CD14-positive monocyte (primary cell): ENCODE data around the gene THRAP3. TPM values are rescaled to one million over a fixed set of nuclear protein-coding genes. Genes with fewer than 3 reads are reported as not detected.

Source experiments
- DNase-seq, 3 donors: peaks; one replicate each; pipeline ENCODE4 v3.0.0-alpha.2; 2011 to 2022
- H2AFZ ChIP-seq: 2 replicates; pipeline ENCODE4 v1.6.0; 2012; ENCODE audit warnings: mild to moderate bottlenecking, low read depth, low read length, inconsistent platforms; ENCODE audit not compliant: insufficient read depth, poor library complexity, severe bottlenecking
- H3K27ac ChIP-seq, 2 donors: 1 replicate in 1 of 2; 2 replicates in 1 of 2; pipeline ENCODE4 v1.5.1; 2012 to 2013; ENCODE audit warnings: low read length in 2 of 2, control low read depth in 1 of 2, inconsistent platforms in 1 of 2, low read depth in 1 of 2, mild to moderate bottlenecking in 1 of 2
- H3K27me3 ChIP-seq, 2 donors: one replicate each; pipeline versions ENCODE4 v1.6.0 to v1.6.1; 2011 to 2013; ENCODE audit warnings: low read length in 2 of 2; ENCODE audit not compliant: control insufficient read depth in 2 of 2, insufficient read depth in 2 of 2
- H3K36me3 ChIP-seq, 2 donors: replicated peaks in 1 of 2; 1 replicate in 1 of 2; 2 replicates in 1 of 2; pipeline versions ENCODE4 v1.5.1 to v1.6.1; 2012 to 2013; ENCODE audit warnings: low read length in 2 of 2, control low read depth in 1 of 2, inconsistent platforms in 1 of 2, mild to moderate bottlenecking in 1 of 2; ENCODE audit not compliant: insufficient read depth in 2 of 2, control insufficient read depth in 1 of 2
- H3K4me1 ChIP-seq, 2 donors: 1 replicate in 1 of 2; 2 replicates in 1 of 2; pipeline versions ENCODE4 v1.5.1 to v1.6.1; 2012 to 2013; ENCODE audit warnings: low read length in 2 of 2, control low read depth in 1 of 2, inconsistent platforms in 1 of 2, mild to moderate bottlenecking in 1 of 2, moderate library complexity in 1 of 2; ENCODE audit not compliant: insufficient read depth in 2 of 2, control insufficient read depth in 1 of 2
- H3K4me2 ChIP-seq: replicated peaks from 2 replicates; pipeline ENCODE3; 2012; ENCODE audit warnings: low read length, moderate library complexity, mild to moderate bottlenecking; ENCODE audit not compliant: poor library complexity, severe bottlenecking; ENCODE audit errors: extremely low read depth
- H3K4me3 ChIP-seq, 3 experiments: fragments of 200-600 bp in 1 of 3; sonication (generic) in 1 of 3; replicated peaks in 1 of 3; 1 replicate in 2 of 3; 2 replicates in 1 of 3; pipeline ENCODE4 v1.5.1; 2011 to 2013; ENCODE audit warnings: low read length in 3 of 3, mild to moderate bottlenecking in 3 of 3, control low read depth in 2 of 3, low read depth in 2 of 3, inconsistent platforms in 1 of 3, moderate library complexity in 1 of 3
- H3K79me2 ChIP-seq: 2 replicates; pipeline ENCODE4 v1.6.0; 2012; ENCODE audit warnings: mild to moderate bottlenecking, control low read depth, inconsistent platforms, low read length, moderate library complexity; ENCODE audit not compliant: insufficient read depth
- H3K9ac ChIP-seq: 2 replicates; pipeline ENCODE4 v1.6.0; 2017; ENCODE audit warnings: low read length, mild to moderate bottlenecking; ENCODE audit not compliant: insufficient read depth, poor library complexity, severe bottlenecking
- H3K9me3 ChIP-seq, 2 donors: replicated peaks in 1 of 2; 1 replicate in 1 of 2; 2 replicates in 1 of 2; pipeline versions ENCODE4 v1.5.1 to v1.6.1; 2012 to 2013; ENCODE audit warnings: low read length in 2 of 2, control low read depth in 1 of 2; ENCODE audit not compliant: control insufficient read depth in 1 of 2, insufficient read depth in 1 of 2
- H4K20me1 ChIP-seq: 2 replicates; pipeline ENCODE4 v1.6.0; 2012; ENCODE audit warnings: mild to moderate bottlenecking, low read length, control low read depth, moderate library complexity; ENCODE audit not compliant: insufficient read depth
- H3K27ac Mint-ChIP-seq, 7 donors: one replicate each; pipeline ENCODE4 v1.8.0; 2020; ENCODE audit warnings: mild to moderate bottlenecking in 7 of 7, mixed read lengths in 7 of 7, moderate library complexity in 6 of 7, inconsistent platforms in 2 of 7
- H3K27me3 Mint-ChIP-seq, 3 donors: one replicate each; pipeline ENCODE4 v1.8.0; 2021 to 2022; ENCODE audit warnings: low read depth in 3 of 3, mild to moderate bottlenecking in 3 of 3, mixed read lengths in 3 of 3, moderate library complexity in 3 of 3, inconsistent platforms in 1 of 3
- H3K36me3 Mint-ChIP-seq, 2 donors: one replicate each; pipeline ENCODE4 v1.8.0; 2020; ENCODE audit warnings: mixed read lengths in 2 of 2, inconsistent platforms in 1 of 2, mild to moderate bottlenecking in 1 of 2
- H3K4me1 Mint-ChIP-seq: one replicate; pipeline ENCODE4 v1.8.0; 2020; ENCODE audit warnings: mild to moderate bottlenecking, mixed read lengths
- H3K4me3 Mint-ChIP-seq, 2 donors: one replicate each; pipeline ENCODE4 v1.8.0; 2020; ENCODE audit warnings: mild to moderate bottlenecking in 2 of 2, mixed read lengths in 2 of 2, moderate library complexity in 1 of 2
- H3K9me3 Mint-ChIP-seq, 7 donors: one replicate each; pipeline ENCODE4 v1.8.0; 2020 to 2022; ENCODE audit warnings: mixed read lengths in 7 of 7, mild to moderate bottlenecking in 6 of 7, moderate library complexity in 6 of 7, inconsistent platforms in 2 of 7
- WGBS: methylation state at CpG from one replicate; pipeline ENCODE4 v1.1.5; 2013; ENCODE audit warnings: missing lambda C conversion rate; ENCODE audit not compliant: insufficient coverage; 5-methylcytosine and 5-hydroxymethylcytosine counted together
- intact Hi-C, 2 donors: fragments of 100-400 bp; cut with micrococcal nuclease; formaldehyde crosslinking; loops; one replicate each; pipeline versions ENCODE4 v1.15.0 to v1.15.1; 2023
- polyA plus RNA-seq, 3 donors: library from polyadenylated mRNA; depleted of rRNA in 1 of 3; unstranded in 2 of 3; stranded (reverse) in 1 of 3; fragments of 300-500 nt in 2 of 3; fragments of >200 nt in 1 of 3; fragmentation: Illumina TruSeq in 2 of 3; gene quantifications; 1 replicate in 2 of 3; 2 replicates in 1 of 3; pipeline ENCODE4 v1.2.3, GENCODE V29; 2012 to 2021
- TF ChIP-seq, protein P1 (sequence below): fragments of 200-600 bp; IDR thresholded peaks from one replicate; pipeline ENCODE4 v1.8.0; 2022; ENCODE audit warnings: antibody characterized with exemption, mild to moderate bottlenecking

Gene THRAP3
- polyA plus RNA-seq, 3 donors = 30.1 to 63.4 (median 35.7) TPM

DNA sequence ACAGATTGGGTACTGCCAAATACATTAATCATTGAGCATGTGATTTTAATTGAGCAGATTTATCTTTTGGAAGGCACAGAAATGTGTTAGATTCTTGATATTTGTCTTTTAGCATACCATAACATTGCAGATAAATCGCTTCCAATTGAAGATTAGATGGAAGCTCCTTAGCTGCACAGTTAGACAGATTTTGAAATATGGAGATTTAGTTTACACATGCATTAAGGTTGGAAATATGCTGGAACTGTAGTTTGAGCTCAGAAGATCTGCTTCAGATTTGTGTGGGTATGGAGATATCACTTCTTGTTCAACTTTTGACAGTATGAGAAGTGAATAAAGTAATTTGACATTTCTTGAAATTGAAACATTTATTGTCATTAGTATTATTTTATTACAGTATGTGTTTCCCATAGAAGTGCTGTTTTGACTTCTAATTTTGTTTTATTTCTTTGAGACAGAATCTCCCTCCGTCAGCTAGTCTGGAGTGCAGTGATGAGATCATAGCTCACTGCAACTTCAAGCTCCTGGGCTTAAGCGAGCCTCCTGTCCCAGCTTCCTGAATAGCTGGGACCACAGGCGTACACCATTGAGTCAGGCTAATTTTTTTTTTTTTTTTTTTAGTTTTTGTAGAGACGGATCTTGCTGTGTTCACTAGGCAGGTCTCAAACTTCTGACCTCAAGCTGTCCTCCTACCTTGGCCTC is 29.1 kb downstream of the THRAP3 start:
- H3K27me3 ChIP-seq = no peaks in the 10 kb centered on the region
- TF ChIP-seq, protein P1, sequence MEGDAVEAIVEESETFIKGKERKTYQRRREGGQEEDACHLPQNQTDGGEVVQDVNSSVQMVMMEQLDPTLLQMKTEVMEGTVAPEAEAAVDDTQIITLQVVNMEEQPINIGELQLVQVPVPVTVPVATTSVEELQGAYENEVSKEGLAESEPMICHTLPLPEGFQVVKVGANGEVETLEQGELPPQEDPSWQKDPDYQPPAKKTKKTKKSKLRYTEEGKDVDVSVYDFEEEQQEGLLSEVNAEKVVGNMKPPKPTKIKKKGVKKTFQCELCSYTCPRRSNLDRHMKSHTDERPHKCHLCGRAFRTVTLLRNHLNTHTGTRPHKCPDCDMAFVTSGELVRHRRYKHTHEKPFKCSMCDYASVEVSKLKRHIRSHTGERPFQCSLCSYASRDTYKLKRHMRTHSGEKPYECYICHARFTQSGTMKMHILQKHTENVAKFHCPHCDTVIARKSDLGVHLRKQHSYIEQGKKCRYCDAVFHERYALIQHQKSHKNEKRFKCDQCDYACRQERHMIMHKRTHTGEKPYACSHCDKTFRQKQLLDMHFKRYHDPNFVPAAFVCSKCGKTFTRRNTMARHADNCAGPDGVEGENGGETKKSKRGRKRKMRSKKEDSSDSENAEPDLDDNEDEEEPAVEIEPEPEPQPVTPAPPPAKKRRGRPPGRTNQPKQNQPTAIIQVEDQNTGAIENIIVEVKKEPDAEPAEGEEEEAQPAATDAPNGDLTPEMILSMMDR = no peak
- no peak overlapping the region for H3K27ac ChIP-seq
- H3K9ac ChIP-seq = no peak overlapping the region
- Mint-ChIP-seq H3K27me3 (no peaks in the 10 kb centered on the region), H3K4me1 (peaks cover 17% of the 10 kb centered on the region), H3K4me3 (no peak overlapping the region), H3K9me3 (no peaks in the 10 kb centered on the region), H3K27ac (peak overlapping the region in 1 of 7 donors; percentile 57), H3K36me3 (peaks cover 20 to 30% of the 10 kb centered on the region in 2 donors)
- H3K4me2 ChIP-seq = no peak overlapping the region
- H3K79me2 ChIP-seq = peaks cover 99% of the 10 kb centered on the region
- no peak overlapping the region for H2AFZ ChIP-seq
- H3K9me3 ChIP-seq = no peaks in the 10 kb centered on the region
- no peak for DNase-seq
- WGBS = 90% methylated on average over 1 of the region's 5 CpGs
- H4K20me1 ChIP-seq = peaks cover 97% of the 10 kb centered on the region
- peaks cover 12 to 13% of the 10 kb centered on the region in 2 donors for H3K4me1 ChIP-seq
- intact Hi-C loops = no loop called here
- H3K4me3 ChIP-seq = no peak overlapping the region
- H3K36me3 ChIP-seq = peaks cover 13 to 37% of the 10 kb centered on the region in 2 donors

DNA sequence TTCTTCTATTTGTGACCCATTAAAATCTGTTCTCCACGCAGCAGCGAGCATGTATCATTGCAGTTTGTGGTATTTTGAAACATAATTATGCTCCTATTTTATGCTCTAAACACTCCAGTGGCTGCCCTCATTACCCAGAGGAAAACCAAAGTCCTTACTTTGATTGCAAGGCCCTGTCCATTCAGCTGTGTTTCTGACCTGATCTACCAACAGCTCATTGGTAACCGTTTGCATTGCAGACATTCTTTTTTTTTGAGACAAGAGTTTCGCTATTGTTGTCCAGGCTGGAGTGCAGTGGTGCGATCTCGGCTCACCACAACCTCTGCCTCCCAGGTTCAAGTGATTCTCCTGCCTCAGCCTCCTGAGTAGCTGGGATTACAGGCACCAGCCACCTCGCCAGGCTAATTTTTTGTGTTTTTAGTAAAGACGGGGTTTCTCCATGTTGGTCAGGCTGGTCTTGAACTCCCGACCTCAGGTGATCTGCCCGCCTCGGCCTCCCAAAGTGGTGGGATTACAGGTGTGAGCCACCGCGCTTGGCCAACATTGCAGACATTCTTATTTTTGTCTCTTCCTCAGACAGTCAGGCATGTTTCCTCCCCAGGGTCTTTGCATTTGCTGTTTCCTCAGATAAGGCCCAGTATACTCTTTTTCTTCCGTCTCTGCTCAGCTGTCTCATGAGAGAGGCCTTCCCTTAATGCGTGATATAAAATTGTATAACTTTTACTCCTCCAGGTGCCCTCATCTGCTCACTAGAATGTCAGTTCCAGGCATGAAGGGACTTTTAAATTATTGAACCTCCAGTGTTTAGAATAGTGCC is 32.5 kb downstream of the THRAP3 start:
- H3K27ac Mint-ChIP-seq = peak overlapping the region in 3 of 7 donors; percentile 38 to 65 (median 47)
- no peaks in the 10 kb centered on the region for H3K9me3 ChIP-seq
- peaks cover 96% of the 10 kb centered on the region for H3K79me2 ChIP-seq
- peaks cover 2% of the 10 kb centered on the region for H3K4me1 Mint-ChIP-seq
- 93% methylated on average over 5 of the region's 15 CpGs for WGBS
- peaks cover 42 to 57% of the 10 kb centered on the region in 2 donors for H3K36me3 Mint-ChIP-seq
- no peak overlapping the region for H2AFZ ChIP-seq
- H3K9ac ChIP-seq = no peak overlapping the region
- DNase-seq = no peak
- peaks cover 39 to 71% of the 10 kb centered on the region in 2 donors for H3K36me3 ChIP-seq
- H3K9me3 Mint-ChIP-seq = peaks cover 0 to 2% (median 0%) of the 10 kb centered on the region in 7 donors
- no peaks in the 10 kb centered on the region for H3K4me1 ChIP-seq
- no peak overlapping the region for H3K4me3 ChIP-seq
- H3K27me3 ChIP-seq = no peaks in the 10 kb centered on the region
- peaks cover 94% of the 10 kb centered on the region for H4K20me1 ChIP-seq
- H3K4me3 Mint-ChIP-seq = no peak overlapping the region
- H3K27me3 Mint-ChIP-seq = no peaks in the 10 kb centered on the region
- TF ChIP-seq, protein P1 = no peak
- no peak overlapping the region for H3K4me2 ChIP-seq
- intact Hi-C loops = no loop called here
- peak overlapping the region in 1 of 2 donors; percentile 48 for H3K27ac ChIP-seq
